SKM-1 (cell line): ENCODE measurements around the gene TMEM132D.
"Not testable (repeated sequence)": the region's sequence is repeated elsewhere in the genome, so short reads cannot be mapped to it uniquely, and the experiment has no call there.

Experiments used
- DNase-seq: peaks from one replicate; lab custom pipeline; 2025; ENCODE audit not compliant: unreplicated experiment; lab: John Stamatoyannopoulos, UW

TMEM132D gene

GRCh38 chr12:129903956-129904829 lies at the start of gene TMEM132D:
TMEM132D (minus strand) TSS chr12:129904025.
- DNase-seq, result no peak

GRCh38 chr12:129949651-129950050 lies 45.8 kb upstream of the TMEM132D start:
- no peak for DNase-seq

- no peak for DNase-seq
Observed at GRCh38 chr12:129941618-129942017, 37.8 kb upstream of the TMEM132D start.

GRCh38 chr12:129938089-129938488 lies 34.3 kb upstream of the TMEM132D start:
- no peak for DNase-seq

- no peak for DNase-seq
Observed at GRCh38 chr12:129937426-129937825, 33.6 kb upstream of the TMEM132D start.

- no peak for DNase-seq
Observed at GRCh38 chr12:129928643-129929042, 24.8 kb upstream of the TMEM132D start.

GRCh38 chr12:129927316-129927900 lies 23.6 kb upstream of the TMEM132D start:
- DNase-seq, result no peak

GRCh38 chr12:129911428-129912049 lies 7.7 kb upstream of the TMEM132D start:
- no peak for DNase-seq

- DNase-seq, result no peak
Observed at GRCh38 chr12:129909051-129910020, 5.5 kb upstream of the TMEM132D start.

GRCh38 chr12:129903092-129903945 lies 506 bp downstream of the TMEM132D start:
- DNase-seq, result no peak

GRCh38 chr12:129902371-129903091 lies 1.3 kb downstream of the TMEM132D start:
- DNase-seq, result no peak

GRCh38 chr12:129901254-129901653 lies 2.6 kb downstream of the TMEM132D start:
- DNase-seq, result no peak

GRCh38 chr12:129900306-129900705 lies 3.5 kb downstream of the TMEM132D start:
- DNase-seq, result no peak

GRCh38 chr12:129899045-129899444 lies 4.8 kb downstream of the TMEM132D start:
- DNase-seq, result not testable (repeated sequence)

- no peak for DNase-seq
Observed at GRCh38 chr12:129893691-129894090, 10.1 kb downstream of the TMEM132D start.

GRCh38 chr12:129887101-129887500 lies 16.7 kb downstream of the TMEM132D start:
- DNase-seq, result no peak

GRCh38 chr12:129886541-129886940 lies 17.3 kb downstream of the TMEM132D start:
- DNase-seq, result no peak

- DNase-seq, result no peak
Observed at GRCh38 chr12:129885287-129885686, 18.5 kb downstream of the TMEM132D start.

- DNase-seq, result no peak
Observed at GRCh38 chr12:129877411-129877810, 26.4 kb downstream of the TMEM132D start.
